HCT116 (cell line): ENCODE data around the gene TESPA1.

Experiments used
- CTCF ChIP-seq, 3 experiments: fragments of 200-600 bp in 1 of 3; sonication (generic) in 1 of 3; IDR thresholded peaks in 2 of 3; conservative IDR thresholded peaks in 1 of 3; 2 replicates each; pipeline ENCODE4 v1.5.1; 2012 to 2017; ENCODE audit warnings: low read depth in 2 of 3, low read length in 2 of 3, antibody characterized with exemption in 1 of 3, borderline replicate concordance in 1 of 3, control low read depth in 1 of 3, mild to moderate bottlenecking in 1 of 3, mixed read lengths in 1 of 3, mixed run types in 1 of 3, moderate library complexity in 1 of 3; ENCODE audit not compliant: insufficient read depth in 1 of 3
- POLR2A ChIP-seq: IDR thresholded peaks from 2 replicates; pipeline ENCODE4 v1.7.0; 2011; ENCODE audit warnings: borderline replicate concordance; ENCODE audit not compliant: insufficient read depth, insufficient read length; ENCODE audit errors: extremely low read depth
- TF ChIP-seq, protein P1 (sequence below): IDR thresholded peaks from 2 replicates; pipeline ENCODE4 v1.6.1; 2012

DNA sequence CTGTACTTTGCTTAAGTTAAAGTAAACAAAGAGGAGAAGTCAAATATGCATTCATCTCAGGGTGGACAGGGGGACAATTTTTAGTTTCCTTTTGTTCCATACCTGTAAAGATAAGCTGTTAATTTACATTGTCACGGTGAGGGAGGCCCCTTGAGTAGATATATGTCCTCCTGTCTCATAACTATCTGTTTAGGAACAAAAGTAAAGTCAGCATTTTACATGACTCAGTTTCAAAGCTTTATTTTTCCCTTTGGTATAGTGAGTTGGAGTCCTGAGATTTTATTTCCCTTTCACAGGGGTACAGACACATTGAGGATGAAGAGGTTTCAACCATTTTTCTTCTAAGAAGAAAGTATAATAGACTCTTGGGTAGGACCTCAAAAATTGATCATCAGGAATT lies 50.1 kb downstream of the TESPA1 start:
- no peak for TF ChIP-seq CTCF (IDR thresholded peaks at IDR 0.05 in 2 of 3, conservative IDR thresholded peaks at IDR 0.05 in 1 of 3; ENCODE audit: borderline replicate concordance in 1 of 3, insufficient read depth in 1 of 3, low read depth in 2 of 3, low read length in 2 of 3)
- TF ChIP-seq, protein P1, sequence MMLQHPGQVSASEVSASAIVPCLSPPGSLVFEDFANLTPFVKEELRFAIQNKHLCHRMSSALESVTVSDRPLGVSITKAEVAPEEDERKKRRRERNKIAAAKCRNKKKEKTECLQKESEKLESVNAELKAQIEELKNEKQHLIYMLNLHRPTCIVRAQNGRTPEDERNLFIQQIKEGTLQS: no peak
- no peak for TF ChIP-seq POLR2A
